Mucosa of descending colon (tissue), 3 donors: Measurements from ENCODE around the gene CNPY1. TPM values are rescaled to one million over a fixed set of nuclear protein-coding genes. Genes with fewer than 3 reads are reported as not detected.

Source experiments
- ATAC-seq: fragments of 200-7000 bp; cut with Tn5 transposase; one replicate; pipeline ENCODE4 v1.9.1; 2020; ENCODE audit warnings: mild to moderate bottlenecking, moderate library complexity
- DNase-seq, 3 donors: peaks; one replicate each; pipeline ENCODE4 v3.0.0-alpha.2; 2020
- H3K36me3 ChIP-seq: fragments of 200-600 bp; one replicate; pipeline ENCODE4 v1.8.0; 2021; ENCODE audit warnings: low read depth, mild to moderate bottlenecking
- H3K4me1 ChIP-seq: fragments of 200-600 bp; one replicate; pipeline ENCODE4 v1.8.0; 2021; ENCODE audit warnings: low read depth, mild to moderate bottlenecking
- H3K4me3 ChIP-seq: fragments of 200-600 bp; one replicate; pipeline ENCODE4 v1.8.0; 2021; ENCODE audit warnings: mild to moderate bottlenecking
- H3K9me3 ChIP-seq: fragments of 200-600 bp; one replicate; pipeline ENCODE4 v1.8.0; 2021; ENCODE audit warnings: mild to moderate bottlenecking
- intact Hi-C, 2 donors: fragments of 100-400 bp; cut with DNase I in 1 of 2; cut with micrococcal nuclease in 1 of 2; formaldehyde crosslinking; loops; one replicate each; pipeline versions ENCODE4 v1.11.0 to v1.11.1; 2022; cut with DNase I, micrococcal nuclease
- total RNA-seq, 3 donors: library from RNA; stranded (reverse); fragmentation: NEBNext Ultra II Directional in 2 of 3; extraction: Animal tissue kit (Norgen Biotek cat#: 25700) in 2 of 3; gene quantifications; one replicate each; pipeline versions ENCODE4 v1.2.1 to v1.2.4, GENCODE V29; 2021 to 2023
- TF ChIP-seq, protein P1 (sequence below): fragments of 200-600 bp; IDR thresholded peaks from one replicate; pipeline ENCODE4 v1.8.0; 2022; ENCODE audit warnings: antibody characterized with exemption, mild to moderate bottlenecking
- donor health status: DM: no; HTN: no; CAD: no; lungs with moderate emphysema.
- donor health status: DM: no; HTN: no; CAD: no.
- donor health status: DM: no; HTN: yes; CAD: no.

CNPY1 gene
- total RNA-seq, 3 donors from 2014 or later: not detected

GRCh38 chr7:155527664-155528063, 18.7 kb downstream of the CNPY1 start:
- H3K4me3 ChIP-seq: no peak overlapping the region
- DNase-seq (no peak), ATAC-seq (no peak)
- TF ChIP-seq, protein P1, sequence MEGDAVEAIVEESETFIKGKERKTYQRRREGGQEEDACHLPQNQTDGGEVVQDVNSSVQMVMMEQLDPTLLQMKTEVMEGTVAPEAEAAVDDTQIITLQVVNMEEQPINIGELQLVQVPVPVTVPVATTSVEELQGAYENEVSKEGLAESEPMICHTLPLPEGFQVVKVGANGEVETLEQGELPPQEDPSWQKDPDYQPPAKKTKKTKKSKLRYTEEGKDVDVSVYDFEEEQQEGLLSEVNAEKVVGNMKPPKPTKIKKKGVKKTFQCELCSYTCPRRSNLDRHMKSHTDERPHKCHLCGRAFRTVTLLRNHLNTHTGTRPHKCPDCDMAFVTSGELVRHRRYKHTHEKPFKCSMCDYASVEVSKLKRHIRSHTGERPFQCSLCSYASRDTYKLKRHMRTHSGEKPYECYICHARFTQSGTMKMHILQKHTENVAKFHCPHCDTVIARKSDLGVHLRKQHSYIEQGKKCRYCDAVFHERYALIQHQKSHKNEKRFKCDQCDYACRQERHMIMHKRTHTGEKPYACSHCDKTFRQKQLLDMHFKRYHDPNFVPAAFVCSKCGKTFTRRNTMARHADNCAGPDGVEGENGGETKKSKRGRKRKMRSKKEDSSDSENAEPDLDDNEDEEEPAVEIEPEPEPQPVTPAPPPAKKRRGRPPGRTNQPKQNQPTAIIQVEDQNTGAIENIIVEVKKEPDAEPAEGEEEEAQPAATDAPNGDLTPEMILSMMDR: no peak
- intact Hi-C loops: no loop called here
- H3K36me3 ChIP-seq: no peaks in the 10 kb centered on the region
- no peaks in the 10 kb centered on the region for H3K9me3 ChIP-seq
- no peaks in the 10 kb centered on the region for H3K4me1 ChIP-seq

- ATAC-seq (no peak), DNase-seq (no peak)
- no peaks in the 10 kb centered on the region for H3K36me3 ChIP-seq
- H3K4me1 ChIP-seq: no peaks in the 10 kb centered on the region
- TF ChIP-seq, protein P1: no peak
- intact Hi-C loops: no loop called here
- H3K9me3 ChIP-seq: no peaks in the 10 kb centered on the region
- no peak overlapping the region for H3K4me3 ChIP-seq
Measured at GRCh38 chr7:155526225-155526624, 20.1 kb downstream of the CNPY1 start.

DNA sequence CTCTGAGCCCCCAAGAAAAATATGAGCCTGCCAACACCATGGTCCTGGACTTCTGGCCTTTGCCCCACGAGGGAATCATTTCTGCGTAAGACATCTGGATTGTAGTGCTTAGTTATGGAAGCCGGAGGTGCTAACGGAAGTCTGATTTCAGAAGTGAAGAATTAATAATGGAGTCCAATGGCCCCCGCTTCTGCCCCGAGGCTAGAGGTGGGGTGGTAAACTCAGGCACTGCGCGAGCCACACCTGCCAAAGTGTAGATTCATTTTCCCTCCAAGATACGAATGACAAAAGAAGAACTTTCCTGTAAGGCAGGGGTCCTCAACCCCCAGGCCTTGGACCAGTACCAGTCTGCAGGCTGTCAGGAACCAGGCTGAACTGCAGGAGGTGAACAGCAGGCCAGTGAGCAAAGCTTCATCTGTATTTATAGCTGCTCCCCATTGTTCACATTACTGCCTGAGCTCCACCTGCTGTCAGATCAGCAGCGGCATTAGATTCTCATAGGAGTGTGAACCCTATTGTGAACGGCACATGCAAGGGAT, 22.3 kb downstream of the CNPY1 start:
- DNase-seq (no peak), ATAC-seq (no peak)
- Histone ChIP-seq H3K4me1 (no peaks in the 10 kb centered on the region), H3K4me3 (no peak overlapping the region), H3K9me3 (no peaks in the 10 kb centered on the region), H3K36me3 (no peaks in the 10 kb centered on the region)
- TF ChIP-seq, protein P1: no peak
- intact Hi-C loops: no loop called here

GRCh38 chr7:155523168-155523675, 23.1 kb downstream of the CNPY1 start:
- TF ChIP-seq, protein P1: no peak

DNA sequence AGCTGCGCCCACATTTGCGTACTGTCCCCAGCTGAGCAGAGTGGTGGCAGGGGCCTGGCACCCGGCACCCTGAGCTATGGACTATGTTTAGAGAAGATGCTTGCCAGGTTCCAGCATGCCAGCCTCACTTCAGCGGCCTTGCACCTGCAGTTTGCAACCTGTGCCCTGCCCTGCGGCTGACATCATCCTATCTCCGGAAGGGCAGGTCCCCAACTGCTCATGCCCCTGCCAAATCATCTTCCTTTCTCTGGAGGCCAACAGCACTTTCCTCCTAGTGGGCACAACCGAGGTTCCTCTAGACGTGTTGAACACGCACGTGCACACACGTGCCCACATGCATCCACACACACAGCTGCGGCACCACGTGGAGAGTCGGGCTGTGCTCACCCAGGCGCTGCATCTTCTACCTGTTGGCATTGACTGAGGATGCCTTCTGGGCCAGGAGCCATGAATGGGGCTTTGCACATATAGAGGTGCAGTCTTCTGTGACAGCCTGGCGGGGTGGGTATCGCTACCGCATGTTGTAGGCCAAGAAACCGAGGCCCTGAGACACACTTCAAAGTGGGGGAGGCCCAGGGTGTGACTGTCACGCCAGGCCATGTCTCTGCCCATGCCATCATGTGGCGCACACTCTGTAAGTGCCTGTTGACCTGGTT, 24.5 kb downstream of the CNPY1 start:
- no peak for DNase-seq
- H3K9me3 ChIP-seq: no peaks in the 10 kb centered on the region
- no peak overlapping the region for H3K4me3 ChIP-seq
- intact Hi-C loops: no loop called here
- ATAC-seq: no peak
- H3K4me1 ChIP-seq: no peaks in the 10 kb centered on the region
- TF ChIP-seq, protein P1: no peak
- H3K36me3 ChIP-seq: no peaks in the 10 kb centered on the region

More at GRCh38 chr7:155523168-155523675, 23.1 kb downstream of the CNPY1 start:
- Histone ChIP-seq H3K4me1 (no peaks in the 10 kb centered on the region), H3K36me3 (no peaks in the 10 kb centered on the region), H3K4me3 (no peak overlapping the region), H3K9me3 (no peaks in the 10 kb centered on the region)
- ATAC-seq: no peak
- DNase-seq: no peak
- intact Hi-C loops: no loop called here
